Fibroblast of skin of back (primary cell): ENCODE results near the gene FOXK1.

ENCODE experiments used
- DNase-seq: peaks from one replicate; pipeline ENCODE4 v3.0.0-alpha.2; 2013

Gene FOXK1

GRCh38 chr7:4699841-4700240 lies 17.7 kb downstream of the FOXK1 start:
- no peak for DNase-seq

GRCh38 chr7:4700577-4701235 lies 18.6 kb downstream of the FOXK1 start:
- peak; percentile 66 for DNase-seq

- DNase-seq, result peak; percentile 67
Observed at GRCh38 chr7:4702961-4703512, 20.9 kb downstream of the FOXK1 start.

- no peak for DNase-seq
Observed at GRCh38 chr7:4703532-4703931, 21.4 kb downstream of the FOXK1 start.

GRCh38 chr7:4706384-4707216 lies 24.5 kb downstream of the FOXK1 start:
- peak; percentile 40 for DNase-seq

GRCh38 chr7:4707217-4707741 lies 25.2 kb downstream of the FOXK1 start:
- DNase-seq, result no peak

- DNase-seq, result no peak
Observed at GRCh38 chr7:4707980-4708411, 25.9 kb downstream of the FOXK1 start.

- no peak for DNase-seq
Observed at GRCh38 chr7:4709187-4709586, 27.1 kb downstream of the FOXK1 start.

GRCh38 chr7:4711093-4711492 lies 29.0 kb downstream of the FOXK1 start:
- no peak for DNase-seq

GRCh38 chr7:4711634-4712033 lies 29.5 kb downstream of the FOXK1 start:
- DNase-seq, result no peak

GRCh38 chr7:4712281-4713182 lies 30.4 kb downstream of the FOXK1 start:
- DNase-seq, result peak; percentile 58

- peak; percentile 29 for DNase-seq
Observed at GRCh38 chr7:4713183-4713784, 31.2 kb downstream of the FOXK1 start.

GRCh38 chr7:4714161-4714700 lies 32.1 kb downstream of the FOXK1 start:
- DNase-seq, result no peak

GRCh38 chr7:4714767-4715409 lies 32.8 kb downstream of the FOXK1 start:
- no peak for DNase-seq

- no peak for DNase-seq
Observed at GRCh38 chr7:4715410-4715776, 33.3 kb downstream of the FOXK1 start.

GRCh38 chr7:4716946-4717795 lies 35.1 kb downstream of the FOXK1 start:
- no peak for DNase-seq

- no peak for DNase-seq
Observed at GRCh38 chr7:4718075-4718474, 36.0 kb downstream of the FOXK1 start.

GRCh38 chr7:4720225-4720624 lies 38.1 kb downstream of the FOXK1 start:
- no peak for DNase-seq

GRCh38 chr7:4722308-4722707 lies 40.2 kb downstream of the FOXK1 start:
- no peak for DNase-seq

GRCh38 chr7:4722960-4723630 lies 41.0 kb downstream of the FOXK1 start:
- no peak for DNase-seq
